GM12864 (cell line): ENCODE results near the gene CDH13.

Source experiments
- DNase-seq: peaks from one replicate; pipeline ENCODE4 v3.0.0-alpha.2; 2011; ENCODE audit warnings: low read depth
- H3K4me3 ChIP-seq: 2 replicates; pipeline ENCODE4 v1.5.1; 2011; ENCODE audit warnings: mild to moderate bottlenecking, low read depth, low read length, control low read depth
- CTCF ChIP-seq: IDR thresholded peaks from 2 replicates; pipeline ENCODE4 v1.5.1; 2011; ENCODE audit warnings: low read depth, mild to moderate bottlenecking, moderate library complexity, low read length, control low read depth, inconsistent platforms; ENCODE audit errors: missing control alignments

CDH13 gene

GRCh38 chr16:83680980-83681379 is 1054.2 kb downstream of the CDH13 start:
- no peak for TF ChIP-seq CTCF
- no peak for DNase-seq
- H3K4me3 ChIP-seq = no peak overlapping the region

- no peak for DNase-seq
- no peak for TF ChIP-seq CTCF
- H3K4me3 ChIP-seq = no peak overlapping the region
These were observed 1054.7 kb downstream of the CDH13 start for GRCh38 chr16:83681381-83681956.

- TF ChIP-seq CTCF = no peak
- DNase-seq = no peak
- no peak overlapping the region for H3K4me3 ChIP-seq
These were observed 1055.5 kb downstream of the CDH13 start for GRCh38 chr16:83682116-83682867.

GRCh38 chr16:83682868-83683235 is 1056.1 kb downstream of the CDH13 start:
- DNase-seq = no peak
- no peak for TF ChIP-seq CTCF
- H3K4me3 ChIP-seq = no peak overlapping the region

GRCh38 chr16:83685615-83686165 is 1058.9 kb downstream of the CDH13 start:
- no peak for DNase-seq
- no peak overlapping the region for H3K4me3 ChIP-seq
- TF ChIP-seq CTCF = no peak

GRCh38 chr16:83686726-83687125 is 1060.0 kb downstream of the CDH13 start:
- no peak for DNase-seq
- no peak overlapping the region for H3K4me3 ChIP-seq
- no peak for TF ChIP-seq CTCF
